Measurements from ENCODE around the gene EDEM3. TPM values are rescaled to one million over a fixed set of nuclear protein-coding genes. Genes with fewer than 3 reads are reported as not detected.
A peak's percentile ranks its signal among the peaks of the same experiment; 100 is the strongest.

EDEM3 gene
- total and polyA plus RNA-seq, 9 of the 15 experiments (the other 6 are each of a cell fraction or from before 2014, with no cell fraction given) = 15.8 to 46.6 (median 28.0) TPM

GRCh38 chr1:184754476-184755225 lies at the start of gene EDEM3 (continued):
- TF ChIP-seq TCF7L2 (IDR thresholded peaks at IDR 0.05; ENCODE audit: low read depth, low read length) (no peak), CBX5 (IDR thresholded peaks at IDR 0.05; ENCODE audit: borderline replicate concordance, low read depth) (0 out of 2 replicates have a peak, but pooled peaks have one; percentile 2), CUX1 (CRISPR knock-in tag; IDR thresholded peaks at IDR 0.05) (no peak), PHF8 (IDR thresholded peaks at IDR 0.05; ENCODE audit: borderline replicate concordance, low read length) (peak; percentile 90), NRF1 (conservative IDR thresholded peaks at IDR 0.05 in 1 of 2, IDR thresholded peaks at IDR 0.05 in 1 of 2) (peak; percentile 93 to 94), POLR2AphosphoS2 (IDR thresholded peaks at IDR 0.05; ENCODE audit: low read length) (peak; percentile 80), NEUROD1 (IDR thresholded peaks at IDR 0.05; ENCODE audit: borderline replicate concordance, low read depth, low read length, partially characterized antibody) (peak; percentile 93), E2F6 (IDR thresholded peaks at IDR 0.05; ENCODE audit: borderline replicate concordance in 1 of 2, extremely low read depth in 1 of 2, insufficient read depth in 1 of 2, insufficient read length in 1 of 2, low read depth in 1 of 2, low read length in 1 of 2, poor library complexity in 1 of 2, severe bottlenecking in 1 of 2) (peak in 1 of 2 experiments; percentile 45), ATF1 (CRISPR knock-in tag; IDR thresholded peaks at IDR 0.05) (no peak; the same call in 1 of the 2 replicates), ATF1 (tag; IDR thresholded peaks at IDR 0.05) (peak; percentile 98), ZNF668 (CRISPR knock-in tag; IDR thresholded peaks at IDR 0.05) (peak; percentile 59; the same call in 1 of the 2 replicates), TAF7 (tag; IDR thresholded peaks at IDR 0.05) (peak; percentile 48; the same call in 1 of the 2 replicates), EP400 (IDR thresholded peaks at IDR 0.05) (peak; percentile 55), SOX6 (IDR thresholded peaks at IDR 0.05) (no peak), SAFB (IDR thresholded peaks at IDR 0.05; ENCODE audit: borderline replicate concordance, low read depth, low read length) (no peak), ARHGAP35 (IDR thresholded peaks at IDR 0.05; ENCODE audit: partially characterized antibody) (no peak), DEAF1 (CRISPR knock-in tag; IDR thresholded peaks at IDR 0.05) (no peak), NFIC (IDR thresholded peaks at IDR 0.05) (peak; percentile 65), GABPA (tag; conservative IDR thresholded peaks at IDR 0.05; ENCODE audit: low read depth) (peak; percentile 96), ZNF507 (tag; conservative IDR thresholded peaks at IDR 0.05) (no peak), E2F3 (CRISPR knock-in tag; IDR thresholded peaks at IDR 0.05) (peak; percentile 28; the same call in 1 of the 2 replicates)

Data from K562 (cell line).